ENCODE data around the gene BDKRB2. TPM values are rescaled to one million over a fixed set of nuclear protein-coding genes. Genes with fewer than 3 reads are reported as not detected.
A peak's percentile ranks its signal among the peaks of the same experiment; 100 is the strongest.

Gene BDKRB2
- total RNA-seq, 6 donors from 2014 or later, result 0.78 to 4.0 (median 1.8) TPM; not detected in 1

GRCh38 chr14:96221841-96222240, 17.2 kb downstream of the BDKRB2 start:
- H3K27ac ChIP-seq, result no peak overlapping the region
- H3K27me3 ChIP-seq, result no peaks in the 10 kb centered on the region
- no peak for ATAC-seq (ENCODE audit: low FRiP score in 2 of 2)
- H3K36me3 ChIP-seq, result no peaks in the 10 kb centered on the region
- DNase-seq, result no peak
- whole genome bisulfite sequencing, 2 donors, result 71 to 79% methylated on average over 8 of the region's 8 CpGs
- TF ChIP-seq EP300 (IDR thresholded peaks at IDR 0.05) (no peak), POLR2A (IDR thresholded peaks at IDR 0.05) (no peak), CTCF (IDR thresholded peaks at IDR 0.05) (no peak), POLR2AphosphoS5 (IDR thresholded peaks at IDR 0.05) (no peak)
- peaks cover 0 to 19% (median 3%) of the 10 kb centered on the region in 4 donors for H3K4me1 ChIP-seq
- H3K4me3 ChIP-seq, result no peak overlapping the region
- H3K9me3 ChIP-seq, result no peaks in the 10 kb centered on the region

- peaks cover 0 to 8% (median 0%) of the 10 kb centered on the region in 4 donors for H3K9me3 ChIP-seq
- H3K27ac ChIP-seq, result no peak overlapping the region
- 77 to 79% methylated on average over 8 of the region's 8 CpGs for WGBS, 2 donors
- no peaks in the 10 kb centered on the region for H3K27me3 ChIP-seq
- no peak for DNase-seq
- no peaks in the 10 kb centered on the region for H3K36me3 ChIP-seq
- ATAC-seq (ENCODE audit: low FRiP score in 2 of 2), result peak in 1 of 2 donors; percentile 25
- no peak for TF ChIP-seq POLR2AphosphoS5 (IDR thresholded peaks at IDR 0.05)
- no peak for TF ChIP-seq CTCF (IDR thresholded peaks at IDR 0.05)
- no peak for TF ChIP-seq EP300 (IDR thresholded peaks at IDR 0.05)
- no peak for TF ChIP-seq POLR2A (IDR thresholded peaks at IDR 0.05)
- H3K4me3 ChIP-seq, result no peak overlapping the region
- H3K4me1 ChIP-seq, result peaks cover 0 to 26% (median 3%) of the 10 kb centered on the region in 4 donors
These were observed 19.9 kb downstream of the BDKRB2 start for GRCh38 chr14:96224480-96225096.

- peaks cover 0 to 26% (median 3%) of the 10 kb centered on the region in 4 donors for H3K4me1 ChIP-seq
- WGBS, 2 donors, result 87 to 89% methylated on average over 5 of the region's 5 CpGs
- peaks cover 0 to 8% (median 0%) of the 10 kb centered on the region in 4 donors for H3K9me3 ChIP-seq
- no peaks in the 10 kb centered on the region for H3K27me3 ChIP-seq
- H3K4me3 ChIP-seq, result no peak overlapping the region
- H3K36me3 ChIP-seq, result no peaks in the 10 kb centered on the region
- TF ChIP-seq POLR2AphosphoS5 (IDR thresholded peaks at IDR 0.05) (no peak), EP300 (IDR thresholded peaks at IDR 0.05) (no peak), CTCF (IDR thresholded peaks at IDR 0.05) (no peak), POLR2A (IDR thresholded peaks at IDR 0.05) (no peak)
- DNase-seq (no peak), ATAC-seq (ENCODE audit: low FRiP score in 2 of 2) (no peak)
- no peak overlapping the region for H3K27ac ChIP-seq
These were observed 20.6 kb downstream of the BDKRB2 start for GRCh38 chr14:96225213-96225612.

- no peaks in the 10 kb centered on the region for H3K36me3 ChIP-seq
- H3K9me3 ChIP-seq, result peaks cover 0 to 8% (median 0%) of the 10 kb centered on the region in 4 donors
- H3K4me3 ChIP-seq, result no peak overlapping the region
- peaks cover 0 to 26% (median 3%) of the 10 kb centered on the region in 4 donors for H3K4me1 ChIP-seq
- peak in 1 of 2 donors; percentile 34 for DNase-seq
- no peaks in the 10 kb centered on the region for H3K27me3 ChIP-seq
- no peak overlapping the region for H3K27ac ChIP-seq
- 8 to 46% methylated on average over 2 to 5 of the region's 5 CpGs for WGBS, 2 donors
- TF ChIP-seq CTCF (IDR thresholded peaks at IDR 0.05), result no peak
- no peak for TF ChIP-seq POLR2A (IDR thresholded peaks at IDR 0.05)
- TF ChIP-seq POLR2AphosphoS5 (IDR thresholded peaks at IDR 0.05), result no peak
- ATAC-seq (ENCODE audit: low FRiP score in 2 of 2), result peak; percentile 56 to 76
These were observed 21.1 kb downstream of the BDKRB2 start for GRCh38 chr14:96225745-96226151.

GRCh38 chr14:96227428-96227827, 22.8 kb downstream of the BDKRB2 start:
- TF ChIP-seq POLR2AphosphoS5 (IDR thresholded peaks at IDR 0.05) (no peak), CTCF (IDR thresholded peaks at IDR 0.05) (no peak), EP300 (IDR thresholded peaks at IDR 0.05) (no peak), POLR2A (IDR thresholded peaks at IDR 0.05) (no peak)
- WGBS, 2 donors, result 90 to 93% methylated on average over 4 to 7 of the region's 7 CpGs

More at GRCh38 chr14:96227428-96227827, 22.8 kb downstream of the BDKRB2 start:
- Histone ChIP-seq H3K4me1 (peaks cover 0 to 16% (median 3%) of the 10 kb centered on the region in 4 donors), H3K4me3 (no peak overlapping the region), H3K36me3 (no peaks in the 10 kb centered on the region), H3K27me3 (no peaks in the 10 kb centered on the region), H3K9me3 (peaks cover 0 to 8% (median 0%) of the 10 kb centered on the region in 4 donors), H3K27ac (no peak overlapping the region)
- DNase-seq, result no peak
- no peak for ATAC-seq (ENCODE audit: low FRiP score in 2 of 2)
